ENCODE measurements around the gene VPS37C.

- TF ChIP-seq POLR2A (conservative IDR thresholded peaks at IDR 0.05) (no peak), PHTF2 (CRISPR knock-in tag; IDR thresholded peaks at IDR 0.05) (no peak), MAFK (IDR thresholded peaks at IDR 0.05; ENCODE audit: low read length) (no peak), USF2 (CRISPR knock-in tag; IDR thresholded peaks at IDR 0.05) (no peak), EZH2 (IDR thresholded peaks at IDR 0.05; ENCODE audit: borderline replicate concordance, low read depth, low read length) (no peak), CTCF (IDR thresholded peaks at IDR 0.05 in 2 of 3, conservative IDR thresholded peaks at IDR 0.05 in 1 of 3; ENCODE audit: insufficient read depth in 2 of 3, low read depth in 1 of 3, low read length in 3 of 3) (no peak)
These were observed 34.5 kb upstream of the VPS37C start for GRCh38 chr11:61195719-61196118.
